PFSK-1 (cell line): Measurements from ENCODE around the gene EMC8.

Experiments used
- FOXP2 ChIP-seq: optimal IDR thresholded peaks from 2 replicates; pipeline ENCODE3; 2011; ENCODE audit warnings: borderline replicate concordance, control low read depth, inconsistent platforms; ENCODE audit not compliant: insufficient read depth; ENCODE audit errors: extremely low read length, extremely low read depth
- POLR2AphosphoS5 ChIP-seq: IDR thresholded peaks from 2 replicates; pipeline ENCODE4 v1.6.1; 2012; ENCODE audit warnings: low read depth, mild to moderate bottlenecking, control low read depth, low read length, moderate library complexity
- REST ChIP-seq, 2 experiments: IDR thresholded peaks; 2 replicates each; pipeline versions ENCODE4 v1.6.1 to v1.8.0; 2011 to 2012; ENCODE audit warnings: low read depth in 2 of 2, low read length in 2 of 2, control low read depth in 1 of 2, inconsistent platforms in 1 of 2, mild to moderate bottlenecking in 1 of 2, moderate library complexity in 1 of 2; ENCODE audit not compliant: insufficient read depth in 1 of 2
- SIN3A ChIP-seq: IDR thresholded peaks from 2 replicates; pipeline ENCODE4 v1.6.1; 2012; ENCODE audit warnings: mild to moderate bottlenecking, low read length, moderate library complexity, borderline replicate concordance; ENCODE audit not compliant: insufficient read depth
- TAF1 ChIP-seq: IDR thresholded peaks from 2 replicates; pipeline ENCODE4 v1.6.1; 2012; ENCODE audit warnings: low read length, control low read depth, borderline replicate concordance; ENCODE audit not compliant: insufficient read depth

Gene EMC8

GRCh38 chr16:85796152-85796551 lies 3.2 kb downstream of the EMC8 start:
- TF ChIP-seq POLR2AphosphoS5 (no peak), TAF1 (no peak), REST (IDR thresholded peaks at IDR 0.05; ENCODE audit: insufficient read depth in 1 of 2, low read depth in 2 of 2, low read length in 2 of 2) (no peak), FOXP2 (no peak), SIN3A (no peak)

DNA sequence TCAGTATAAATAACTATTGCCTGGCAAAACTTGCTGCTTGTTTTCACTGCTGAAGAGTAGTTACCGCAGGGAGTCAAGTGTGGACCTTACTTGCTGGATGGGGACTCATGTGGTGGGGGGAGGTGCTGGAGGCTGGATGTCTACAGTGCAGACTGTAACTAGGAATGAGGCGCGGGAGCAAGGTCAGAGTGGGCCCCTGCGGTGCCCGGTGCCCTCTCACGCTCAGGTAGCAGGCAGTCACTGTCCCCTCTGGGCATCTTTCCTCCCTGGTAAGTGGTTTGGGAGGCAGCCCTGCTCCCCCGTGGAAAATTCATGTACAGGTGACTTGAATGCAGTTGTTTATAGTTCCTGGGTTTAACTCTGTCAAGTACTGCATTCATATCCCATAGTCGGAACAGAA lies 4.6 kb downstream of the EMC8 start:
- no peak for TF ChIP-seq SIN3A
- no peak for TF ChIP-seq POLR2AphosphoS5
- TF ChIP-seq TAF1 = no peak
- TF ChIP-seq REST (IDR thresholded peaks at IDR 0.05; ENCODE audit: insufficient read depth in 1 of 2, low read depth in 2 of 2, low read length in 2 of 2) = no peak
- TF ChIP-seq FOXP2 = no peak

DNA sequence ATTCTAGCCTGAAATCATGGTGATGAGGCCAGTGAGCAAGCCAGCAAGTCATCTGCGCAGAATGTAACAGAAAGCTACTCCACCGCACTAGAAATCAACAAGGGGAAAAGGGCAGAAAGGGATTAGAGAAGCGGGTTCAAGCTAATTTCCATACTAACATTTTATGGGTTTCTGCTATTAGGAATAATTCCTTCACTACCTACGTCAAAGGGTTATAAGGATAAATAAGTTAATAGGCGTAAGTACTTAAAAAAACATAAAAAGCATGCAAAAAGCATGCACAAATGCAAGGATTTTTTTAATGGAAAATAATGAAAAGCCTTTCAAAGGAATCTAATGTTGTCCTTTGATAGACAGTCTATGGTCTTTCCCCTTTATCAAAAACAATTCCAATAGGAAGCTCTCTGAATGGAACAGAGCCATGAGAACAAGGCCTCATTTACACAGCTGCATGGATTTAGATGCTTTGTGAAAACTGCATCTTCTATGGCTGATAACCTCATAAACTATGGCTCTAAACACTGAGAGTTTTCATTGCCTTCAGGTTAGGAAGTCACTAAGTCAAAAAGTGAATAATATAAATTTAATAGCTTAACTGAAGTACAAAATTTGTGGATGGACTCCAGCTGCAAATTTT lies 5.6 kb downstream of the EMC8 start:
- TF ChIP-seq SIN3A (no peak), REST (IDR thresholded peaks at IDR 0.05; ENCODE audit: insufficient read depth in 1 of 2, low read depth in 2 of 2, low read length in 2 of 2) (no peak), FOXP2 (no peak), POLR2AphosphoS5 (no peak)

- TF ChIP-seq FOXP2 (no peak), TAF1 (no peak), REST (IDR thresholded peaks at IDR 0.05; ENCODE audit: insufficient read depth in 1 of 2, low read depth in 2 of 2, low read length in 2 of 2) (no peak), SIN3A (no peak), POLR2AphosphoS5 (no peak)
Observed at GRCh38 chr16:85789773-85790172, 9.6 kb downstream of the EMC8 start.

DNA sequence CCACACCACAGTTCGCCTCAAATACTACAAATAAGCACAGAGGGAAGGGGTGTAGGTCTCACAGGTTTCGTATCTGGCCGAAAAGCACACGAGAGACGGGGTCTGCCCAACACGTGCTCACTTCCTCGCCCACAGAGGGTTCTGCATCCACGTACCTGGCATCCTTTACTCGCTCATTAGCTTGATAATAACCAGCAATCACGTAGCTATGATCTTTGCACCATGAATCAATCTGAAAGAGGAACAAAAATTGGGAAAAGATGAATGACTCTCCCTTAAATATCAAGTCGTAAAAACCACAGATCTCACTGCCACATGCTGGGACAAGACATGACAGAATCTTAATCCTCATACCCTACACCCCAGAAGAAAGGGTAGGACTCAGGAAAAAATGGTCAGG lies 10.5 kb downstream of the EMC8 start:
- TF ChIP-seq SIN3A (no peak), POLR2AphosphoS5 (no peak), TAF1 (no peak), FOXP2 (no peak), REST (IDR thresholded peaks at IDR 0.05; ENCODE audit: insufficient read depth in 1 of 2, low read depth in 2 of 2, low read length in 2 of 2) (no peak)
